Stimulated activated CD4-positive, alpha-beta T cell treated with anti-CD3 and anti-CD28 coated beads, Interleukin-4, amount 100 ng/mL, for 4 hours (primary cell): ENCODE measurements around the gene PDGFD.
A peak's percentile ranks its signal among the peaks of the same experiment; 100 is the strongest.

ENCODE experiments used
- DNase-seq, 2 experiments: peaks; one replicate each; pipeline ENCODE4 v3.0.0-alpha.2; 2020

The PDGFD gene

GRCh38 chr11:104164028-104164520, at the start of gene PDGFD:
PDGFD (minus strand) TSS chr11:104164147.
- peak in 1 of 2 experiments; percentile 1 for DNase-seq

GRCh38 chr11:104206936-104207335, 43.0 kb upstream of the PDGFD start:
- DNase-seq: no peak

- no peak for DNase-seq
Observed at GRCh38 chr11:104205838-104206237, 41.9 kb upstream of the PDGFD start.

DNA sequence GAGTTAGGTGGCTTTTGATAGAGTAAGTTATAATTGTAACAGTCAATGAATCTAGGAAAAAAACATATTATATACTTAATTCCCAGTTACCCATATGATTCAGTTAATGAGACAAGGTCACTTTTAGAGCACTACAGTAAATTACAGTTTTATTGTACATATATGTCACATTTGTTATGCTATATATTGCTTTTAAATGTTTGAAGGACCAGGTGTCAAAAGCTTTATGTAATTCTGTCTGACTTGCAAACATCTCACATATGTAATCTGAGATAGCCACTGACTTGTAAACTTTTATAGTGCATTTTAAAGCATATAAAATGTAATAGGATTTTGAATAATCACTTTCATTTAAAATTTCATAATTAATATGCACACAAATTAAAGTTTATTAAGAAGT, 36.7 kb upstream of the PDGFD start:
- no peak for DNase-seq

DNA sequence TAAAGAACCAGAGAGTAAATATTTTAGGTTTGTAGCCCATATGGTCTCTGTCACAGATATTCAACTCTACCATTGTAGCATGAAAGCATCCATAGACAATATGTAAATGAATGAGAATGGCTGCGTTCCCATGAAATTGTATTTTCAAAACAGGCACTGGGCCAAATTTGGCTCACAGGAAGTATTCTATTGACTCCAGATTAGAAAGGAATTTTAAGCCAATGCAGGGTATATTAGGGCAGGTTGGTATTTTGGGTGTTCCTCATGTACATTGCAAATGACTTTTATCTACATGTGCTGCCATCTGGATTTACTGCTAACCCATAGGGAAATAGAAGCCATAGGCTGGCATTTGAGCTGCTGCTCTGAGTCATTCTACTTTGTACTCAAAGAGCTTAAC, 35.1 kb upstream of the PDGFD start:
- DNase-seq: no peak

DNA sequence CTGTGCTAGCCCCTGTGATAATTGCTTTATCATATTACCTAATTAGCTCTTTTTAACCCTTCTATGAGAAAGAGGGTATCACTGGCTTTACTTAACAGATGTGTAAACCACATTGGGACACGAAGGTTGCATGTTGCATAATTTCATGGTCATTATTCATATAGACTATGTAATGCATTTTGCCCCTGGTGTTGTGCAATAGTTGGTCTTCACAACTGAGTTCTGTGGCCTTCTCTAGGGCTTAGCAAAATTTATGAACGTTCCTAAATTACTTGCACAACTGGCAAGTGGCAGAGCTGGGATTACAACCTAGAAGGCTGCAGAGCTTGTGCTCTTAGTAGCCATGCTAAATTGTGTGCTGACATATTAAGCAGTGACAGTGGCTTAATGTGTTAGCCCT, 34.6 kb upstream of the PDGFD start:
- DNase-seq: no peak

- DNase-seq: no peak
Observed at GRCh38 chr11:104191124-104191523, 27.2 kb upstream of the PDGFD start.

GRCh38 chr11:104183593-104183992, 19.6 kb upstream of the PDGFD start:
- no peak for DNase-seq

- no peak for DNase-seq
Observed at GRCh38 chr11:104175769-104176168, 11.8 kb upstream of the PDGFD start.

DNA sequence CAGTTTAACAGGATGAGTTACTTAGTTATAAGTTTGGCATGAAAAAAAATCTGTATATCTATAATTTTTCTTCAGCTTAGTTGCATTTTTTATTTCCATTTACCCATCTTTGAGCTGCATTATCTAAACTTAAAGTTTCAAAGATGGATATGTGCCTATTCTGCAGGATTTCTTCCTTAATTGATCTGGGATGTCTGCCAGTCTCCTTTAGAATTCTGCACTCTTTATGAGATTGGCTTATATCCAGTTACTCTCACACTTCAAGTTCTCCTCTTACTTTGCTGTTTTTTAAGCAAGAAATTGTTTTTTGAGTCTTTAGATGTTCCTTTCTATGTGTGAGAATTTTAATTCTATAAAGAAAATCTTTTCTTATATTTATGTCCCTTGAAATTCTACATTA, 5.1 kb upstream of the PDGFD start:
- DNase-seq: no peak

DNA sequence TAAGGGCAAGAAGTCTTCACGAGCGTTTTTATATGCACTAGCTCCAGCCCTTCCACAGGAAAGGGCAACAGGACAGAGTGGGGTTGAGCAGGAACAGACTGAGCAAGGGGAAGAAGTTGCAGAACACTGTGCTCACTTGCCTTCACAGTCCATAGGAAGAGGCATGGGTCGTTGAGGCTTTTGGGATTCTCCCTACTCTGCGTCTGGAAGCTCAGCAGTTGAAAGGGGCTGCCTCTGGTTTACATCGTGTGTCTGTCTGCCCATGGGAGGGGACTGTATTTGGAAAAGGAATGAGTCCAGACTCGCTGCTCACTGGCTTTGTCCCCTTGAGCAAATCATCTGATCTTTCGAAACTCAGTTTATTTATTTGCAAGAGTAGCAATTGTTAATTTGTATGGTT, 1.1 kb upstream of the PDGFD start:
- no peak for DNase-seq

- DNase-seq: no peak
Observed at GRCh38 chr11:104163100-104164027, 583 bp downstream of the PDGFD start.

DNA sequence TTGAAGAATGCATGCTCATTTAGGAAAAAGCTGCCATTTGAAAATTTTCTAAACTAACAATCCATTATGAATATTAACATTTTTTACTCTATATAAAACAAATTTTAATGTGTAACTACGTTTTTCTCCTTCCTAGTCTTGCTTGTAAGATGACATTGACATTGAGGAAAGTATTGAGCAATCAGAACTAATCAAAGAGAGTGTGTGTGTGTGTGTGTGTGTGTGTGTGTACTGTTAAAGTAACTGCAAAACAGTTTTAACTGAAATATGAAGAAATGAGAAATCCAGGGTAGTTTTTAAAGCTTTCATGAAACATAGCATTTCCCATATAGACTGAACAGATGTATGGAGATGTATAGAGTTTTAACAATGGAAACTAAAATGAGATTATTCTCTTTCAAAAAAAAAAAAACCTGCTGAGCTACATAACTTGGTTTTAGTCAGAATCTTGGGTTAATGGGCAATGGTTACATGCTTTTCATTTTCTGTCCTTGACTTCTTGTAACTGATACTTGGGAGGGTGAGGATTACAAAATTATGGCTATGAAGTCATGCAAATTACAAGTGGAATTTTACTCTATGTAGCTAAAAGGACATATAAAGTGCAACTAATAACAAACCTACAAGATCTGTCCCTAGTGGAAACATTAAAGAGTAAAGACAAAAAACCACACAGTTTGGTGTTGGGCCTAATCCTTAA, 2.0 kb downstream of the PDGFD start:
- no peak for DNase-seq

GRCh38 chr11:104159356-104159755, 4.6 kb downstream of the PDGFD start:
- no peak for DNase-seq

DNA sequence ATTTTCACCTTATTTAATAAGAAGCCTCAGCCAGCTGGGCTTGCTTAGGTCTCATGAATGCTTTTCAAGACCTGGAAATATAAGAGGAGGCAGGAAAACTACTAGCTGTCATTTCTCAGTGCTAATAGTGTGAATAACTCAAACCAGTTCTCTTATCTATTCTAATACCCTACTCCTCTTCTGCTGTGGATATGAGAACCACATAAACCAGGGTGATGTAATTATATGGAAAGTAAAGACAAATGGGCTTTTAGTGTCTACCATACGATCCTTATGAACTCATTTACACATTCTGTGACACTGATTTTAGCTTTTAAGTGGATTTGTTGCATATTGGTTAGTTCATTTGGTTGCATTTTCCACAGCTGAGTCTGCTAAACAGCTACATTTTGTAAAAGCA, 8.6 kb downstream of the PDGFD start:
- DNase-seq: no peak

DNA sequence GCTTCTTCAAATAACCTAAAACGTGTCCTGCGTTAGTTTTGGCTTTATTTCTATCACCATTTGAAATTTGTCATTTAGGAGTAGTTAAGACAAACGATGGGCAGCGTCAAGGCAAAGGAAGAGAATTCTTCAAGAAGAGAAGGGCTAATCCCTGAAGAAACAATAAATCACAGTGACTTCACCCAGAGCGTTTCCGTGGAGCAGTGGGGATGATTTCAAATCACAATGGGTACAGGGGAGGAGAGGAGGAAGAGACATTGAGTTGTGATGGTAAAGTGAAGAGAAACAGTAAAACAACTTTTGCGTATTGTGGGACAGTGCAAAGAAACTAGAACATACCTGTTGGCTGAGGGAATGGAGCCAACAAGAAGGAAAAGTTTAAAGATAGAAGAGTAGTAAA, 9.7 kb downstream of the PDGFD start:
- no peak for DNase-seq

GRCh38 chr11:104152941-104153505, 10.9 kb downstream of the PDGFD start:
- no peak for DNase-seq

DNA sequence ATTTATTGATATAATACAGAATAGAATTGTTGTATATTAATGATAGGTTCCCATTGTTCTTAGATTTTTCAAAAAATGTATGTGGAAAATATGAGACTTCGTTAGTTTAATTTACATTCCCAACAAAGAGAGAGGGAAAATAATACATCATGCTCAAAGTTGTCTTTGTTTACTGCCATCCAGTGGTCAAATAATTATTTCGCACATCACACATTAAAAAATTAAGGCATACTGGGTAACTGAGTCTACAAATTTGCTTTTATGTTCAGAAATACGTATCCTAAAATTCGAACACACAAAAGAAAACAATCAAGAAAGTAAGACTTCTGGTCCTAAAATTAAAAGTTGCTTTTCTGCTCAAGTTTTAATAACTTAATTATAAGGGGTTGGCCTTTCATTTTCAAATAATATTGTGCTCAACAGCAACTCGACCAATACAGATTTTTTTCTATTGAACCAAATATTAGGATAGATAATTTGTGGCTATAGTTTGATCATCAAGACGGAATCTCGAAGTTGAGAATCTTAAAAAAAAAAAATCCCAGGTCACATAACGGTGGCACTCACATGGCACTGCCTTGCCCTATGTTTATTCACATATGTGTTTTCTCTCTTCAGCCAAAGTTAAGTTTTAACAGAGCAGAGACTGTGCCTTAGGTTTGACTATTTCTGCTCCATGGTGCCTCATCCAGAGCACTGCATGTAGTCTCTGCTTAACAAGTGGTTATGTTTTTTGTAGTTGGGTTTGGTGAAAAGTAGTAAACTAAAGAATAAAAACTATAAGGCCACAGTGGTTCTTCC, 12.3 kb downstream of the PDGFD start:
- DNase-seq: no peak

- DNase-seq: no peak
Observed at GRCh38 chr11:104148706-104149105, 15.2 kb downstream of the PDGFD start.

DNA sequence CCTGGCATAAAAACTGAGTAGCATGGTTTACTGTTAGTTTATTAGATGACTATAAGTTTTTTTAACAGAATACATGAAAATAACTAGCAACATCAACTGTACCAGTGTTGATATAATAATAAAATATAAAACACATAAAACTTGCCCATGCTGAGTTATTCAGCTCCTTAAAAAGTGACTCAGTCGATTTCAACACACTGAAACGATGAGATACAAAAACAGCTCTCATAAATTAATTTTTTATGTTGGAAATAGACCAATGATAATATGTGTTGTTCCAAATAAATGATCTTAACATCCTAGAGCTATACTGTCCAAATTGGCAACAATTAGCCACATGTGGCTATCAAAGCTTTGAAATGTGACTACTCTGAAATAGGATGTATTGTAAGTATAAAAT, 15.9 kb downstream of the PDGFD start:
- no peak for DNase-seq

DNA sequence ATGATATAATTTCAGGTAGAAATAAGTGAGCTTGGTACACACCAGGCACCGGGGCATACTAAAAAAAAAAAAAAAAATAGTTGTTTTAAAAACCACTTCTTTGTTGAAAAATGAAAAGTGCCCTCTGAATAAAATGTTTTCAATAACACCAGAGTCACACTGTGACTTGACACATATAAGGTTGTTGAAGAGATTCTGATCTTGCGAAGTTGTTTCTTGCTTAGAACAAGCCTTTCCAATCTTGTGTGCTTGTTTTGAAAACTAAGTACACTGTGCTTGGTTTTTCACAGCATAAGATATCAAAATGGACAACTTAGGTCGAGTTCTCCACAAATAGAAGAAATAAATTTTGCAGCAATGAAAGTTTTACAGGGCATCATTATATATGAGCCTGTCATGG, 17.0 kb downstream of the PDGFD start:
- no peak for DNase-seq

- no peak for DNase-seq
Observed at GRCh38 chr11:104146421-104146820, 17.5 kb downstream of the PDGFD start.

GRCh38 chr11:104145062-104145461, 18.9 kb downstream of the PDGFD start:
- DNase-seq: no peak
